Endodermal cell (in vitro differentiated cells): ENCODE measurements around the gene SPATA4. TPM values are rescaled to one million over a fixed set of nuclear protein-coding genes. Genes with fewer than 3 reads are reported as not detected.

Experiments used
- DNase-seq: peaks from one replicate; pipeline ENCODE4 v3.0.0-alpha.2; 2017
- H3K27ac ChIP-seq: 2 replicates; pipeline ENCODE4 v1.5.1; 2013; ENCODE audit warnings: mild to moderate bottlenecking, low read depth, low read length, moderate library complexity
- H3K27me3 ChIP-seq: 2 replicates; pipeline ENCODE4 v1.6.1; 2013; ENCODE audit warnings: mild to moderate bottlenecking, low read length, moderate library complexity; ENCODE audit not compliant: insufficient read depth, control insufficient read depth, poor library complexity, severe bottlenecking
- H3K36me3 ChIP-seq: 2 replicates; pipeline ENCODE4 v1.7.0; 2013; ENCODE audit warnings: mild to moderate bottlenecking, low read length, moderate library complexity; ENCODE audit not compliant: control insufficient read depth, insufficient read depth
- H3K4me1 ChIP-seq: one replicate; pipeline ENCODE4 v1.7.0; 2013; ENCODE audit warnings: low read length; ENCODE audit not compliant: control insufficient read depth, insufficient read depth
- H3K4me3 ChIP-seq: 2 replicates; pipeline ENCODE4 v1.5.1; 2013; ENCODE audit warnings: mild to moderate bottlenecking, low read length, moderate library complexity
- H3K9ac ChIP-seq: 2 replicates; pipeline ENCODE4 v1.6.1; 2013; ENCODE audit warnings: mild to moderate bottlenecking, low read length, moderate library complexity; ENCODE audit not compliant: poor library complexity, severe bottlenecking; ENCODE audit errors: extremely low read depth
- H3K9me3 ChIP-seq: 2 replicates; pipeline ENCODE4 v1.6.1; 2013; ENCODE audit warnings: mild to moderate bottlenecking, low read length, moderate library complexity; ENCODE audit not compliant: control insufficient read depth
- H3K27ac Mint-ChIP-seq: 2 replicates; pipeline ENCODE4 v1.8.0; 2020; ENCODE audit warnings: mixed read lengths
- H3K27me3 Mint-ChIP-seq: 2 replicates; pipeline ENCODE4 v1.8.0; 2021; ENCODE audit warnings: mild to moderate bottlenecking, mixed read lengths; ENCODE audit not compliant: insufficient read depth
- H3K36me3 Mint-ChIP-seq: 2 replicates; pipeline ENCODE4 v1.8.0; 2020; ENCODE audit warnings: low read depth, mixed read lengths
- H3K4me1 Mint-ChIP-seq: 2 replicates; pipeline ENCODE4 v1.8.0; 2020; ENCODE audit warnings: mixed read lengths
- H3K4me3 Mint-ChIP-seq: 2 replicates; pipeline ENCODE4 v1.8.0; 2020; ENCODE audit warnings: mild to moderate bottlenecking, moderate library complexity, mixed read lengths
- H3K9me3 Mint-ChIP-seq: 2 replicates; pipeline ENCODE4 v1.8.0; 2020; ENCODE audit warnings: mild to moderate bottlenecking, mixed read lengths
- CTCF ChIP-seq: fragments of 200-600 bp; sonication (generic); conservative IDR thresholded peaks from 2 replicates; pipeline ENCODE4 v1.5.0; 2021; ENCODE audit warnings: antibody characterized with exemption, mild to moderate bottlenecking
- WGBS, 2 experiments: methylation state at CpG; one replicate each; pipeline versions ENCODE4 v1.1.5 to v1.1.7; 2013; ENCODE audit warnings: missing lambda C conversion rate in 2 of 2, mixed read lengths in 1 of 2; ENCODE audit not compliant: insufficient coverage in 1 of 2, insufficient read length in 1 of 2; 5-methylcytosine and 5-hydroxymethylcytosine counted together
- total RNA-seq, 2 donors: library from RNA; stranded (reverse); fragmentation: NEBNext Ultra II Directional in 1 of 2; extraction: Animal tissue kit (Norgen Biotek cat#: 25700) in 1 of 2; gene quantifications; 2 replicates in 1 of 2; 3 replicates in 1 of 2; pipeline ENCODE4 v1.2.1, GENCODE V29; 2021

SPATA4 gene
- total RNA-seq, 2 donors from 2014 or later: not detected

GRCh38 chr4:176163041-176163440 lies 32.3 kb downstream of the SPATA4 start:
- Histone ChIP-seq H3K27me3 (no peaks in the 10 kb centered on the region), H3K4me3 (no peak overlapping the region), H3K4me1 (no peaks in the 10 kb centered on the region), H3K9me3 (no peaks in the 10 kb centered on the region), H3K9ac (no peak overlapping the region), H3K36me3 (no peaks in the 10 kb centered on the region), H3K27ac (no peak overlapping the region)
- Mint-ChIP-seq H3K4me3 (no peak overlapping the region), H3K36me3 (peaks cover 2% of the 10 kb centered on the region), H3K27me3 (no peaks in the 10 kb centered on the region), H3K4me1 (no peaks in the 10 kb centered on the region), H3K9me3 (no peaks in the 10 kb centered on the region), H3K27ac (no peak overlapping the region)
- TF ChIP-seq CTCF: no peak
- WGBS, 2 experiments: 99% methylated on average over 3 of the region's 3 CpGs; no CpG with 5 or more reads in 1 of the 2 experiments
- DNase-seq: no peak

GRCh38 chr4:176156656-176157055 lies 38.7 kb downstream of the SPATA4 start:
- Mint-ChIP-seq H3K4me3 (no peak overlapping the region), H3K27ac (no peak overlapping the region), H3K9me3 (no peaks in the 10 kb centered on the region), H3K36me3 (peaks cover 2% of the 10 kb centered on the region), H3K4me1 (no peaks in the 10 kb centered on the region), H3K27me3 (no peaks in the 10 kb centered on the region)
- no peak overlapping the region for H3K4me3 ChIP-seq
- no peaks in the 10 kb centered on the region for H3K36me3 ChIP-seq
- H3K27me3 ChIP-seq: no peaks in the 10 kb centered on the region
- 95 to 100% methylated on average over 2 to 5 of the region's 5 CpGs for WGBS, 2 experiments
- TF ChIP-seq CTCF: no peak
- H3K9me3 ChIP-seq: no peaks in the 10 kb centered on the region
- no peak overlapping the region for H3K9ac ChIP-seq
- H3K4me1 ChIP-seq: no peaks in the 10 kb centered on the region
- DNase-seq: no peak
- no peak overlapping the region for H3K27ac ChIP-seq

- no peaks in the 10 kb centered on the region for H3K36me3 Mint-ChIP-seq
- no peak for TF ChIP-seq CTCF
- Histone ChIP-seq H3K9ac (no peak overlapping the region), H3K4me3 (no peak overlapping the region), H3K4me1 (no peaks in the 10 kb centered on the region), H3K27me3 (no peaks in the 10 kb centered on the region), H3K27ac (no peak overlapping the region), H3K36me3 (no peaks in the 10 kb centered on the region), H3K9me3 (no peaks in the 10 kb centered on the region)
- no peak overlapping the region for H3K27ac Mint-ChIP-seq
- no peaks in the 10 kb centered on the region for H3K4me1 Mint-ChIP-seq
- WGBS, 2 experiments: 96% methylated on average over 4 of the region's 4 CpGs; no CpG with 5 or more reads in 1 of the 2 experiments
- no peaks in the 10 kb centered on the region for H3K27me3 Mint-ChIP-seq
- H3K9me3 Mint-ChIP-seq: no peaks in the 10 kb centered on the region
- no peak overlapping the region for H3K4me3 Mint-ChIP-seq
- no peak for DNase-seq
Observed at GRCh38 chr4:176153124-176153523, 42.3 kb downstream of the SPATA4 start.
